Mesendoderm (in vitro differentiated cells): ENCODE data around the gene TRIM75.
"Not testable (repeated sequence)": the region's sequence is repeated elsewhere in the genome, so short reads cannot be mapped to it uniquely, and the experiment has no call there.

Experiments
- DNase-seq: peaks from one replicate; pipeline ENCODE4 v3.0.0; 2013
- H2AK5ac ChIP-seq: 2 replicates; pipeline ENCODE4 v1.6.1; 2013; ENCODE audit warnings: low read length, inconsistent platforms
- H2BK120ac ChIP-seq: 2 replicates; pipeline ENCODE4 v1.6.1; 2013; ENCODE audit warnings: low read depth, mild to moderate bottlenecking, low read length, moderate library complexity, mixed read lengths
- H2BK15ac ChIP-seq: replicated peaks from 2 replicates; pipeline ENCODE4 v1.6.1; 2013; ENCODE audit warnings: low read depth, mild to moderate bottlenecking, moderate library complexity
- H2BK5ac ChIP-seq: 2 replicates; pipeline ENCODE4 v1.6.1; 2013; ENCODE audit warnings: low read length, inconsistent platforms
- H3K18ac ChIP-seq: 2 replicates; pipeline ENCODE4 v1.6.1; 2013; ENCODE audit warnings: mild to moderate bottlenecking, low read length, mixed read lengths
- H3K23ac ChIP-seq: one replicate; pipeline ENCODE4 v1.6.1; 2013; ENCODE audit warnings: low read length
- H3K27ac ChIP-seq: 2 replicates; pipeline ENCODE4 v1.5.1; 2013; ENCODE audit warnings: low read depth, mild to moderate bottlenecking, inconsistent platforms, low read length, moderate library complexity
- H3K27me3 ChIP-seq: 2 replicates; pipeline ENCODE4 v1.6.1; 2013; ENCODE audit warnings: low read length, control low read depth, mild to moderate bottlenecking, inconsistent platforms; ENCODE audit not compliant: insufficient read depth, poor library complexity
- H3K36me3 ChIP-seq: 2 replicates; pipeline ENCODE4 v1.6.1; 2013; ENCODE audit warnings: low read length, inconsistent platforms; ENCODE audit not compliant: control insufficient read depth, insufficient read depth
- H3K4ac ChIP-seq: one replicate; pipeline ENCODE4 v1.6.1; 2013; ENCODE audit warnings: low read depth, mild to moderate bottlenecking, low read length, moderate library complexity
- H3K4me1 ChIP-seq: 2 replicates; pipeline ENCODE4 v1.6.1; 2013; ENCODE audit warnings: low read depth, low read length, inconsistent platforms; ENCODE audit not compliant: control insufficient read depth
- H3K4me2 ChIP-seq: 2 replicates; pipeline ENCODE4 v1.6.1; 2013; ENCODE audit warnings: low read length
- H3K4me3 ChIP-seq: 2 replicates; pipeline ENCODE4 v1.5.1; 2013; ENCODE audit warnings: mild to moderate bottlenecking, low read length
- H3K56ac ChIP-seq: one replicate; pipeline ENCODE4 v1.6.1; 2013; ENCODE audit warnings: low read length
- H3K79me1 ChIP-seq: 2 replicates; pipeline ENCODE4 v1.6.1; 2013; ENCODE audit warnings: low read length, inconsistent platforms
- H3K79me2 ChIP-seq: 2 replicates; pipeline ENCODE4 v1.6.1; 2013; ENCODE audit warnings: mild to moderate bottlenecking, low read length; ENCODE audit not compliant: control insufficient read depth, insufficient read depth
- H3K9ac ChIP-seq: 2 replicates; pipeline ENCODE4 v1.6.1; 2013; ENCODE audit warnings: low read length, inconsistent platforms
- H4K5ac ChIP-seq: one replicate; pipeline ENCODE4 v1.6.1; 2013; ENCODE audit warnings: low read length
- H4K8ac ChIP-seq: one replicate; pipeline ENCODE4 v1.6.1; 2013; ENCODE audit warnings: low read depth, mild to moderate bottlenecking, control low read depth, low read length, moderate library complexity
- WGBS: extraction: QIAGEN DNeasy Blood & Tissue Kit; methylation state at CpG from one replicate; pipeline ENCODE4 v1.1.7; 2013; ENCODE audit warnings: low lambda C conversion rate, missing lambda C conversion rate; ENCODE audit not compliant: insufficient coverage; ENCODE audit errors: extremely low coverage; 5-methylcytosine and 5-hydroxymethylcytosine counted together

TRIM75 gene

DNA sequence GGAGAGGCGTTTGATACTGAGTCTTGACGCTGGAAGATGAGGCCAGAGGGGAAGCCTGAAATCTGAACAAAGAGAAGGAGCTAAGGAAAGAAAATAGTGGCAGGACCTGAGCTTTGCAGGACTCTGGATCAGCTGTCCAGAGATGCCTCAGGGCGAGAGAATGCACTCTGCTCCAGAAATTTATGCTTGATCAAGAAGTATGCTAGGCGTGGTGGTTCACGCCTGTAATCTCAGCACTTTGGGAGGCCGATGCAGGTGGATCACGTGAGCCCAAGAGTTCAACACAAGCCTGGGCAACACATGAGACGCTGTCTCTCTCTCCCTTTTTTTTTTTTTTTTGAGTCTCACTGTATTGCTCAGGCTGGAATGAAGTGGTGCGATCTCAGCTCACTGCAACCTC lies 1.9 kb downstream of the TRIM75 start:
- Histone ChIP-seq H3K4me3 (no peak overlapping the region), H3K79me2 (no peaks in the 10 kb centered on the region), H3K23ac (no peak overlapping the region), H3K27ac (no peak overlapping the region), H3K27me3 (no peaks in the 10 kb centered on the region), H3K36me3 (no peaks in the 10 kb centered on the region), H3K18ac (no peak overlapping the region), H3K56ac (no peak overlapping the region), H3K79me1 (no peaks in the 10 kb centered on the region), H2AK5ac (no peak overlapping the region), H3K4me2 (no peak overlapping the region), H2BK120ac (no peak overlapping the region), H2BK5ac (no peak overlapping the region), H4K8ac (no peak overlapping the region), H2BK15ac (no peak overlapping the region), H3K4ac (no peak overlapping the region), H3K9ac (no peak overlapping the region), H3K4me1 (no peaks in the 10 kb centered on the region), H4K5ac (no peak overlapping the region)
- DNase-seq: no peak
- WGBS: no CpG with 5 or more reads among the region's 9 CpGs

DNA sequence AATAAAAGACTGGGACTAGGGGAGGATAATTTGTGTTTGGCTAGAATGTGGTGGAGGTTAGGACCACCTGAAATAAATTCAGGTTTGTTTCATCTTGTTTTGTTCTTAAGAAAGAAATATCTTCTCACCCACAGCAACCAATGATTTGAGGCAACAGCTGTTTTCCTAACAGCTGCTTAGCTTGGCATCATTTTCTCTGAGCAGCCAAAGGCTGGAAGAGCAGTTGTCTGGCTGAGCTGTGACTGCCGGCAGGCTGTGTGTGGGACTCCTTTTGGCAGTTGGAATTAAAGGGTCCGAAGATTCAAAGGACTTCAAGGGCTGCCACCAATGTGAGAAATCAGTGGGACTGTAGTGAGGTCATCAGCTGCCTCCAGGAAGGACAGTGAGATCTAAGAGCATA lies 5.0 kb downstream of the TRIM75 start:
- no peak overlapping the region for H2AK5ac ChIP-seq
- H2BK5ac ChIP-seq: no peak overlapping the region
- H4K8ac ChIP-seq: no peak overlapping the region
- no peaks in the 10 kb centered on the region for H3K36me3 ChIP-seq
- no peak overlapping the region for H3K56ac ChIP-seq
- H4K5ac ChIP-seq: no peak overlapping the region
- no CpG with 5 or more reads among the region's 2 CpGs for WGBS
- no peak overlapping the region for H3K23ac ChIP-seq
- no peak for DNase-seq
- H3K27me3 ChIP-seq: no peaks in the 10 kb centered on the region
- no peaks in the 10 kb centered on the region for H3K79me1 ChIP-seq
- H3K18ac ChIP-seq: no peak overlapping the region
- H3K4me2 ChIP-seq: no peak overlapping the region
- H3K4me1 ChIP-seq: no peaks in the 10 kb centered on the region
- no peak overlapping the region for H2BK120ac ChIP-seq
- no peak overlapping the region for H3K4ac ChIP-seq
- H3K79me2 ChIP-seq: no peaks in the 10 kb centered on the region
- H2BK15ac ChIP-seq: no peak overlapping the region
- H3K9ac ChIP-seq: no peak overlapping the region
- H3K27ac ChIP-seq: no peak overlapping the region
- no peak overlapping the region for H3K4me3 ChIP-seq

DNA sequence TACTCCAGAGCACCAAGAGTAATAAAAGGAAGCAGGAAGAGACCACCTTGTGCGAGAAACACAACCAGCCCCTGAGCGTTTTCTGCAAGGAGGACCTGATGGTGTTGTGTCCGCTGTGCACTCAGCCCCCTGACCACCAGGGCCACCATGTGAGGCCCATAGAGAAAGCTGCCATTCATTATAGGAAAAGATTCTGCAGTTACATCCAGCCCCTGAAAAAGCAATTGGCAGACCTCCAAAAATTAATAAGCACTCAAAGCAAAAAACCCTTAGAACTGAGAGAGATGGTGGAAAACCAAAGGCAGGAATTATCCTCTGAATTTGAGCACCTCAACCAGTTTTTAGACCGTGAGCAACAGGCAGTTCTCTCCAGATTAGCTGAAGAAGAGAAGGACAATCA lies 5.7 kb downstream of the TRIM75 start:
- Histone ChIP-seq H2BK15ac (no peak overlapping the region), H3K18ac (no peak overlapping the region), H3K36me3 (no peaks in the 10 kb centered on the region), H3K4me3 (no peak overlapping the region), H3K4me1 (no peaks in the 10 kb centered on the region), H3K4ac (no peak overlapping the region), H2BK5ac (no peak overlapping the region), H3K4me2 (no peak overlapping the region), H4K5ac (no peak overlapping the region), H3K79me2 (no peaks in the 10 kb centered on the region), H4K8ac (no peak overlapping the region), H3K27ac (no peak overlapping the region), H2BK120ac (no peak overlapping the region), H2AK5ac (no peak overlapping the region), H3K9ac (no peak overlapping the region), H3K23ac (no peak overlapping the region), H3K56ac (no peak overlapping the region), H3K27me3 (no peaks in the 10 kb centered on the region), H3K79me1 (no peaks in the 10 kb centered on the region)
- DNase-seq: no peak
- no CpG with 5 or more reads among the region's 4 CpGs for WGBS

DNA sequence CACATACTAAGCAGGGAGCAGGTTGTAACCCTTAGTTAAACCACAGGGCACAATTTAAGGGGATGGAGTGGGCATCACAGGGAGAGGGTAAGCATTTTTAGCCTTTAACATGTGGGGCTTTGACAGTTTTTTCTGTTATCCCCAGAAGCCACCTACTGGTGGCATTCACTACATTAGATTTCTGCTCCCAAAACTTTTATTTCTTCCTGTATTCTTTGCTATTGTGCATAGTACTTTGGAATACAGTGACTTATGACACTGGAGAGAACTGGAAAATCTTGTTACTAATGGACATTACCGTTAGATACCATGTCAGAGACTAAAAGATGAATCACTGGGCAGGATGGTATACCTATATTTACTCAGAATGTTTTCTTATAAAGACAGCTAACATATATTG lies 7.3 kb downstream of the TRIM75 start:
- H3K36me3 ChIP-seq: no peaks in the 10 kb centered on the region
- WGBS: no CpG with 5 or more reads among the region's 1 CpG
- no peak overlapping the region for H4K8ac ChIP-seq
- no peak overlapping the region for H3K4me3 ChIP-seq
- no peak overlapping the region for H3K56ac ChIP-seq
- no peak for DNase-seq
- H2BK15ac ChIP-seq: no peak overlapping the region
- no peak overlapping the region for H3K4me2 ChIP-seq
- no peaks in the 10 kb centered on the region for H3K27me3 ChIP-seq
- H2AK5ac ChIP-seq: no peak overlapping the region
- H3K23ac ChIP-seq: no peak overlapping the region
- H3K79me2 ChIP-seq: no peaks in the 10 kb centered on the region
- no peak overlapping the region for H4K5ac ChIP-seq
- H3K4ac ChIP-seq: no peak overlapping the region
- H3K4me1 ChIP-seq: no peaks in the 10 kb centered on the region
- H3K9ac ChIP-seq: no peak overlapping the region
- H2BK120ac ChIP-seq: no peak overlapping the region
- H2BK5ac ChIP-seq: no peak overlapping the region
- H3K18ac ChIP-seq: no peak overlapping the region
- no peak overlapping the region for H3K27ac ChIP-seq
- no peaks in the 10 kb centered on the region for H3K79me1 ChIP-seq

DNA sequence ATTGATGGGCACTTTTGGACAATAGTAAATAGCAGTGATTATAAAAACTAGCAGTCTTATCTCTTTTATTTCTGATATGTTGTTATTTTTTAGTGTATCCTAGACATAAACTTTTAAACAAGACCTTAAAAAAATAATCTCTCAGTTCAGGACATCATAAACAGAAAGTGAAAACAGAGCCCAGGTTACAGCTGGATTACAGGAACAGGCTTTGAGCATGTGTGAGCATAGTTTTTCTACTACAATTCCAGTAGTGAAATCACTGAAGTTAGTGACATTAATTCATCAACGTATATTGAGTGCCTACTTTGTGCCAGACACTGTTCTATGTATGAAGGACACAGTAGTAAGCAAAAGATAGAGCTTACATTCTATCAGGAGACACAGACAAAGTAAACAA lies 16.9 kb downstream of the TRIM75 start:
- H3K4me1 ChIP-seq: no peaks in the 10 kb centered on the region
- no peak for DNase-seq
- no peak overlapping the region for H2BK5ac ChIP-seq
- no peak overlapping the region for H3K4ac ChIP-seq
- no peak overlapping the region for H2BK120ac ChIP-seq
- no peak overlapping the region for H3K9ac ChIP-seq
- H3K79me2 ChIP-seq: no peaks in the 10 kb centered on the region
- H3K27ac ChIP-seq: no peak overlapping the region
- no peaks in the 10 kb centered on the region for H3K79me1 ChIP-seq
- no CpG with 5 or more reads among the region's 1 CpG for WGBS
- H4K5ac ChIP-seq: no peak overlapping the region
- H3K56ac ChIP-seq: no peak overlapping the region
- no peak overlapping the region for H4K8ac ChIP-seq
- no peak overlapping the region for H3K18ac ChIP-seq
- no peak overlapping the region for H2BK15ac ChIP-seq
- H2AK5ac ChIP-seq: no peak overlapping the region
- H3K23ac ChIP-seq: no peak overlapping the region
- H3K4me3 ChIP-seq: no peak overlapping the region
- H3K4me2 ChIP-seq: no peak overlapping the region
- H3K36me3 ChIP-seq: no peaks in the 10 kb centered on the region
- no peaks in the 10 kb centered on the region for H3K27me3 ChIP-seq

DNA sequence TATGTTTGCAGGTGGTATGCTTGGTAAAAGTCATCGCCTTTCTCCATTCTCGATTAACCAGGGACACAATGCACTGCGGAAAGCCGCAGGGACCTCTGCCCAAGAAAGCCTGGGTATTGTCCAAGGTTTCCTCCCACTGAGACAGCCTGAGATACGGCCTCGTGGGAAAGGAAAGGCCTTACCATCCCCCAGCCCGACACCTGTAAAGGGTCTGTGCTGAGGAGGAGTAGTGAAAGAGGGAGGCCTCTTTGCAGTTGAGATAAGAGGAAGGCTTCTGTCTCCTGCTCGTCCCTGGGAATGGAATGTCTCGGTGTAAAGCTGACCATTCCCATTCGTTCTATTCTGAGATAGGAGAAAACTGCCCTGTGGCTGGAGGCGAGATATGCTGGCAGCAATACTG lies 19.7 kb downstream of the TRIM75 start:
- not testable (repeated sequence) for H3K79me1 ChIP-seq, H2BK120ac ChIP-seq, H4K8ac ChIP-seq, H3K4ac ChIP-seq, H3K4me3 ChIP-seq, H3K9ac ChIP-seq, H4K5ac ChIP-seq, H2BK15ac ChIP-seq, H3K79me2 ChIP-seq, H3K4me1 ChIP-seq, H3K4me2 ChIP-seq, H3K27ac ChIP-seq, H3K36me3 ChIP-seq, H3K27me3 ChIP-seq, H3K23ac ChIP-seq, H3K56ac ChIP-seq, H2BK5ac ChIP-seq, H3K18ac ChIP-seq, H2AK5ac ChIP-seq
- WGBS: no CpG with 5 or more reads among the region's 11 CpGs
- DNase-seq: peak; percentile 77
